GM03348 (cell line): ENCODE data around the gene PSRC1.
A peak's percentile ranks its signal among the peaks of the same experiment; 100 is the strongest.

ENCODE experiments used
- DNase-seq: peaks from one replicate; pipeline ENCODE4 v3.0.0; 2012; ENCODE audit warnings: low spot score

The PSRC1 gene

GRCh38 chr1:109247401-109248365, 35.3 kb downstream of the PSRC1 start:
- DNase-seq = no peak

GRCh38 chr1:109246141-109246551, 36.8 kb downstream of the PSRC1 start:
- DNase-seq = no peak

GRCh38 chr1:109243860-109244552, 38.9 kb downstream of the PSRC1 start:
- no peak for DNase-seq

GRCh38 chr1:109243221-109243620, 39.7 kb downstream of the PSRC1 start:
- DNase-seq = no peak

- no peak for DNase-seq
Measured at GRCh38 chr1:109242387-109242786, 40.6 kb downstream of the PSRC1 start.

- no peak for DNase-seq
Measured at GRCh38 chr1:109241841-109242345, 41.1 kb downstream of the PSRC1 start.

- DNase-seq = no peak
Measured at GRCh38 chr1:109241344-109241743, 41.6 kb downstream of the PSRC1 start.

GRCh38 chr1:109240158-109241152, 42.5 kb downstream of the PSRC1 start:
- DNase-seq = peak; percentile 84

GRCh38 chr1:109239409-109240068, 43.4 kb downstream of the PSRC1 start:
- peak; percentile 58 for DNase-seq

- no peak for DNase-seq
Measured at GRCh38 chr1:109239047-109239408, 43.9 kb downstream of the PSRC1 start.

GRCh38 chr1:109238382-109238781, 44.6 kb downstream of the PSRC1 start:
- no peak for DNase-seq

GRCh38 chr1:109237512-109237911, 45.4 kb downstream of the PSRC1 start:
- DNase-seq = no peak

GRCh38 chr1:109235137-109235536, 47.8 kb downstream of the PSRC1 start:
- DNase-seq = no peak

GRCh38 chr1:109231066-109231465, 51.9 kb downstream of the PSRC1 start:
- DNase-seq = no peak
